Brain microvascular endothelial cell (primary cell): Measurements from ENCODE around the gene BTBD9.
A peak's percentile ranks its signal among the peaks of the same experiment; 100 is the strongest.

Source experiments
- DNase-seq: peaks from one replicate; pipeline ENCODE4 v3.0.0-alpha.2; 2020
- H3K27ac ChIP-seq: fragments of 250-450 bp; sonication (Bioruptor Pico); 2 replicates; pipeline ENCODE4 v1.5.1; 2020; ENCODE audit warnings: mild to moderate bottlenecking, moderate library complexity
- H3K27me3 ChIP-seq: fragments of 250-450 bp; sonication (Bioruptor Pico); replicated peaks from 2 replicates; pipeline ENCODE4 v1.5.1; 2020; ENCODE audit warnings: mild to moderate bottlenecking
- H3K36me3 ChIP-seq: fragments of 250-450 bp; sonication (Bioruptor Pico); replicated peaks from 2 replicates; pipeline ENCODE4 v1.5.1; 2020; ENCODE audit warnings: mild to moderate bottlenecking
- H3K4me3 ChIP-seq: 2 replicates; pipeline ENCODE4 v1.5.1; 2011; ENCODE audit warnings: low read depth, mild to moderate bottlenecking, control low read depth, low read length, moderate library complexity
- in situ Hi-C: cut with HindIII; loops from 2 replicates; pipeline ENCODE4 v1.10.0; 2017; ENCODE audit warnings: low sequenced_read_pairs, low pct_ligation_motif_present
- TF ChIP-seq, protein P1 (sequence below): IDR thresholded peaks from 2 replicates; pipeline ENCODE4 v1.5.1; 2011; ENCODE audit warnings: low read depth, mild to moderate bottlenecking, moderate library complexity, low read length, control low read depth, inconsistent platforms; ENCODE audit errors: missing control alignments

Gene BTBD9

DNA sequence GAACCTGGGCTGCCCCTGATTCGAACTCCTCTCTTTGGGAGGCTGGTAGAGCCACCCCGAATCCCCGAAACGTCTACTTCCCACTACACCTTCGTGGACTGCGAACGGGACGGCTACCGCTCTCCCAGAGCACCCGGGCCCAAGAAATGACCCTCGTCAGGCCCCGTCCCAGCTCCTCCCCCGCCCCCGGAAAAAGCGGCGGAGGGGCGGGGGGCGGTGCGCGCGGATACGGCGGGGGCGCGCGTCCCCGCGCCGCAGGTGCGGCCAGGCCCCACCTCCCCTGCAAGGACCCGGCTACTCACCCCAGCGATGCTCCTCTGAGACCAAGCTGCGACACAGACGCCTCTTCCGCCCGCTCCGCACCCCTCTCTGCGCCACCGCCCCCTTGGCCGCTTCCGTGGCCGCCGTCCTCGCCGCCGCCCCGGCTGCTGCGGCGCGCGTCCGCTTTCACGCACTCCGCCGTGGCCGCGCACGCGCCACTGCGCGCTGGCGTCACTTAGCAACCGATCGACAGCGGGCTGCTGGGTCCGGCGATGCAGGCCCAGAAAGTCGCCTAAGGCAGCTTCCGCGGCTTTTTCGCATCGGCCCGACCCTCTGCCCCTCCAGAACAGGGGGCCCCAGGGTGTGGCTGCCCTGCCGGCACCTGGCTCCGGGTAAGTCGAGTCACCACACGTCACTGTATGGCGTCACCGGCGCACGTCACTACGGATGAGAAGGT is at the start of gene BTBD9:
TSS of gene BTBD9 (minus strand) at position 432 of the 718 bp plus-strand sequence.
- H3K36me3 ChIP-seq, result no peaks in the 10 kb centered on the region
- in situ Hi-C loops, result no loop called here
- peak within 1 kb of the TSS; percentile 87 for H3K4me3 ChIP-seq
- H3K27ac ChIP-seq, result peak within 1 kb of the TSS; percentile 93
- DNase-seq, result peak; percentile 77
- no peaks in the 10 kb centered on the region for H3K27me3 ChIP-seq
- TF ChIP-seq, protein P1, sequence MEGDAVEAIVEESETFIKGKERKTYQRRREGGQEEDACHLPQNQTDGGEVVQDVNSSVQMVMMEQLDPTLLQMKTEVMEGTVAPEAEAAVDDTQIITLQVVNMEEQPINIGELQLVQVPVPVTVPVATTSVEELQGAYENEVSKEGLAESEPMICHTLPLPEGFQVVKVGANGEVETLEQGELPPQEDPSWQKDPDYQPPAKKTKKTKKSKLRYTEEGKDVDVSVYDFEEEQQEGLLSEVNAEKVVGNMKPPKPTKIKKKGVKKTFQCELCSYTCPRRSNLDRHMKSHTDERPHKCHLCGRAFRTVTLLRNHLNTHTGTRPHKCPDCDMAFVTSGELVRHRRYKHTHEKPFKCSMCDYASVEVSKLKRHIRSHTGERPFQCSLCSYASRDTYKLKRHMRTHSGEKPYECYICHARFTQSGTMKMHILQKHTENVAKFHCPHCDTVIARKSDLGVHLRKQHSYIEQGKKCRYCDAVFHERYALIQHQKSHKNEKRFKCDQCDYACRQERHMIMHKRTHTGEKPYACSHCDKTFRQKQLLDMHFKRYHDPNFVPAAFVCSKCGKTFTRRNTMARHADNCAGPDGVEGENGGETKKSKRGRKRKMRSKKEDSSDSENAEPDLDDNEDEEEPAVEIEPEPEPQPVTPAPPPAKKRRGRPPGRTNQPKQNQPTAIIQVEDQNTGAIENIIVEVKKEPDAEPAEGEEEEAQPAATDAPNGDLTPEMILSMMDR, result no peak

DNA sequence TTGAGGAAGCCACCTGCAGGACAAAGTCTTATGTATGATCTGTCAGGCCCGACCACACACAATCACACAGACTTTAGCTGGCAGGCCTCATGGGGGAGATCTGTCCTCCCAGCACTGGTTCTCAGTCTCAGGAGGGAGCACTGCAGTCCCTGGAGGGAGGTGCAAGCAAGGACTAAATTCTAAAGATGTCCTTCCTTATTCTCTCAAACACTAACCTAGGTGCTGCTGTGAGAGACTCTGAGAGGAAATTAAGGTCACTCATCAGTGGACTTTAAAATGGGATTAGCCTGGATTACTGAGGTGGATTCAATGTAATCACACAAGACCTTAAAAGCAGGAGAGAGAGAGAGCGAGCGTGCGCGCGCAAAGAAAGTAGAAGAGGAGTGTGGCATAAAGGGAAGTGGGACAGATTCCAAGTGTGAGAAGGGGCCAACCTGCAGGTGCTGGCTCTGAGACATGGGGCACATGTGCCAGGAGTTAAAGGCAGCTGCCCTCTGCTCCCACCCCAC is 48.9 kb upstream of the BTBD9 start:
- Histone ChIP-seq H3K27ac (no peak overlapping the region), H3K36me3 (peaks cover 7% of the 10 kb centered on the region), H3K4me3 (no peak overlapping the region), H3K27me3 (no peaks in the 10 kb centered on the region)
- DNase-seq, result no peak
- in situ Hi-C loops, result no loop called here
- TF ChIP-seq, protein P1, result no peak

DNA sequence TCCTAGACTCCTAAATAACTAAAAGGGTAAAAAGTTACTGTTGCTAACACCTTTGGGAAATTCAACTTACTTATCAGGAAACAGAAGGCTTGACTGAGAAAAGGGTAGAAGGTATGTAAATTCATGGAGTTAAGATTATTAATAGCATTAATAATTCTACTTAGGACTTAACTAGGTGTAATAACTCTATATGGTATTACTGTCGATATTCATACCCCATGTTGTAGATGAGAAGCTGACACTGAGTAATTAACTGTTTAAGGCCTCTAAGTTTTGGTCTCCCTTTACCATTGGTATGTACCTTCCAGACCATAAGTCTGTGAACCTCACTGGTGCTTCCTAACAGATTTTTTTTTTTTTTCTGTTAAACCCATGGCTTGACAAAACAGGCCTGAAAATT is 47.8 kb upstream of the BTBD9 start:
- Histone ChIP-seq H3K4me3 (no peak overlapping the region), H3K36me3 (peaks cover 11% of the 10 kb centered on the region), H3K27ac (no peak overlapping the region), H3K27me3 (no peaks in the 10 kb centered on the region)
- no peak for DNase-seq
- TF ChIP-seq, protein P1, result no peak
- in situ Hi-C loops, result no loop called here

DNA sequence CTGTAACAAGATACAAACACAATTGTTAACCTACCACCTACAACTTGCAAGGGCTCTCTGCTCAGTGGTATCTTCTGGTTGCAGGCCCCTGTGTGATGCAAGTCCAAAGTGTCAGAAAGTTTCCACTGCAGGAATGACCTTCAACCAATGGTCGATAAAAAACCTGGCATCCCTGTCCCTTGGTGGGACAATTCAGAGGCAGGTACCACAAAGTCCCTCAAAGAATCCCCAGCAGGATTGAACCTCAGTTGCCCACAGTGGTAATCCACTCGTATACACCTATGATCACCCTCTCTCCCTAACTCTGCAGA is 47.3 kb upstream of the BTBD9 start:
- in situ Hi-C loops, result no loop called here
- no peak overlapping the region for H3K27ac ChIP-seq
- H3K36me3 ChIP-seq, result peaks cover 12% of the 10 kb centered on the region
- no peak for DNase-seq
- H3K27me3 ChIP-seq, result no peaks in the 10 kb centered on the region
- no peak overlapping the region for H3K4me3 ChIP-seq
- TF ChIP-seq, protein P1, result no peak

DNA sequence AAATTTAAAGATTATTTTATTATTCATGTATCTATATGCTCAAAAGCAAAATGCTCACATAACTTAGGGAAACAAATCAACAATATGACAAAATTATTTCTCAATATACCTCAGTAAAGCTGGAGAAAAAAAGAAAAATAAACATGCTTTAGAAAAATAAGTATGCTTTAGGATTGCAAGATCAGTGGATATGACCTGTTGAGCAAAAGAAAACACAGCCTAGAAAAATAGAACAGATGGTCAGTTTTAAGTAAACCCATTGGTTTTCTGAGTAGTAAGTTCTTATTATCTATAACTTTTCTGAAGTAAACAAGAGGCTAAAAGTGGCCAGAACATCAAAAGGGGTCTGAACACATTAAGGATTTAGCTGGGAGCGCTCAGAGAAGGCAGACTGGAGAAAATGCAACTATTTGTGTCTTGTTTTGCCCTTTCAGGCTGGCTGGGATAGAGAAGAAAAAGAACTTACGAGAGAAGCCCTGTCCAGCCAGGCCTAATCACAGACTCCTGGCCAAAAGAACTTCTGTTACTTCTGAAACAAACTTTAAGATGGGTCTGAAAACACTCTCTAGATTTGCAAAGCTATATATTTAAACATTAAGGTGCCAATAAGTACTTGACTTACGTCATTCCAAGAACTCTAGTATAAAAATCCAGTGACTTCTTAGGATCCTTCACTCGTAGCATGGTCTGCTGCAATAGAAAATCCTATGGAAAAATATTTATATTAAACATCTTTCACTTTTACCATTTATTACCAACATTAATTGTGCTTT is 46.7 kb upstream of the BTBD9 start:
- TF ChIP-seq, protein P1, result no peak
- no peaks in the 10 kb centered on the region for H3K27me3 ChIP-seq
- DNase-seq, result no peak
- in situ Hi-C loops, result no loop called here
- H3K27ac ChIP-seq, result no peak overlapping the region
- H3K4me3 ChIP-seq, result no peak overlapping the region
- H3K36me3 ChIP-seq, result peaks cover 17% of the 10 kb centered on the region
